Measurements from ENCODE around the gene KIF7. TPM values are rescaled to one million over a fixed set of nuclear protein-coding genes. Genes with fewer than 3 reads are reported as not detected.

Gene KIF7
- total RNA-seq, 2 donors from 2014 or later = 2.1 to 3.0 TPM

GRCh38 chr15:89630974-89631901, 24.0 kb downstream of the KIF7 start:
- intact Hi-C loops (cut with DNase I) = no loop called here
- no peak for ATAC-seq
- Histone ChIP-seq H3K36me3 (replicated peaks in 1 of 2; ENCODE audit: insufficient read depth in 1 of 2, low read depth in 2 of 2) (no peaks in the 10 kb centered on the region), H3K4me3 (no peak overlapping the region), H3K9me3 (no peaks in the 10 kb centered on the region), H3K4me1 (no peaks in the 10 kb centered on the region), H3K27me3 (no peaks in the 10 kb centered on the region), H3K27ac (no peak overlapping the region)
- no peak for TF ChIP-seq CTCF (IDR thresholded peaks at IDR 0.05)
- DNase-seq = no peak
- WGBS, 2 donors = 90 to 94% methylated on average over 13 to 30 of the region's 30 CpGs

- Histone ChIP-seq H3K4me1 (no peaks in the 10 kb centered on the region), H3K27me3 (no peaks in the 10 kb centered on the region), H3K9me3 (no peaks in the 10 kb centered on the region), H3K4me3 (no peak overlapping the region), H3K27ac (no peak overlapping the region), H3K36me3 (replicated peaks in 1 of 2; ENCODE audit: insufficient read depth in 1 of 2, low read depth in 2 of 2) (no peaks in the 10 kb centered on the region)
- WGBS, 2 donors = 90 to 100% methylated on average over 1 to 14 of the region's 14 CpGs
- DNase-seq = no peak
- no peak for ATAC-seq
- intact Hi-C loops (cut with DNase I) = no loop called here
- TF ChIP-seq CTCF (IDR thresholded peaks at IDR 0.05) (no peak), POLR2A (IDR thresholded peaks at IDR 0.05) (no peak)
Measured at GRCh38 chr15:89630260-89630659, 25.0 kb downstream of the KIF7 start.

- ATAC-seq = no peak
- WGBS, 2 donors = 92 to 94% methylated on average over 5 of the region's 5 CpGs
- no peaks in the 10 kb centered on the region for H3K9me3 ChIP-seq
Measured at GRCh38 chr15:89629829-89630228, 25.4 kb downstream of the KIF7 start.

GRCh38 chr15:89628806-89629715, 26.2 kb downstream of the KIF7 start:
- Histone ChIP-seq H3K36me3 (replicated peaks in 1 of 2; ENCODE audit: insufficient read depth in 1 of 2, low read depth in 2 of 2) (no peaks in the 10 kb centered on the region), H3K27ac (no peak overlapping the region), H3K4me1 (no peaks in the 10 kb centered on the region), H3K4me3 (no peak overlapping the region), H3K27me3 (no peaks in the 10 kb centered on the region), H3K9me3 (no peaks in the 10 kb centered on the region)
- TF ChIP-seq POLR2A (IDR thresholded peaks at IDR 0.05) (no peak), CTCF (IDR thresholded peaks at IDR 0.05) (no peak)
- 86 to 90% methylated on average over 21 to 27 of the region's 30 CpGs for WGBS, 2 donors
- DNase-seq (no peak), ATAC-seq (no peak)
- intact Hi-C loops (cut with DNase I) = no loop called here

More at GRCh38 chr15:89629829-89630228, 25.4 kb downstream of the KIF7 start:
- Histone ChIP-seq H3K4me3 (no peak overlapping the region), H3K4me1 (no peaks in the 10 kb centered on the region), H3K27ac (no peak overlapping the region), H3K36me3 (replicated peaks in 1 of 2; ENCODE audit: insufficient read depth in 1 of 2, low read depth in 2 of 2) (no peaks in the 10 kb centered on the region), H3K27me3 (no peaks in the 10 kb centered on the region)
- intact Hi-C loops (cut with DNase I) = no loop called here
- TF ChIP-seq CTCF (IDR thresholded peaks at IDR 0.05) = no peak
- TF ChIP-seq POLR2A (IDR thresholded peaks at IDR 0.05) = no peak
- DNase-seq = no peak
